HCT116 (cell line): ENCODE results near the gene PKD2. TPM values are rescaled to one million over a fixed set of nuclear protein-coding genes. Genes with fewer than 3 reads are reported as not detected.

Source experiments
- ATAC-seq: fragments of 200-7000 bp; cut with Tn5 transposase; 2 replicates; pipeline ENCODE4 v1.9.1; 2020; ENCODE audit warnings: mild to moderate bottlenecking, moderate library complexity
- BruUV-seq: library from RNA; stranded (reverse); fragments of 400-500 nt; replicated peaks from 2 replicates; lab custom pipeline; 2021; lab: Mats Ljungman, UMichigan
- CTCF ChIA-PET: fragments of 300-600 bp; sonication (Branson Sonifier 250); formaldehyde crosslinking; loops from one replicate; lab custom pipeline; 2021; ENCODE audit warnings: antibody characterized with exemption; lab: Charles Lee
- POLR2A ChIA-PET: fragments of 300-600, 350-600 bp; sonication (Branson Sonifier 250); formaldehyde crosslinking; loops from one replicate; lab custom pipeline; 2021; ENCODE audit warnings: antibody characterized with exemption; lab: Charles Lee
- RAD21 ChIA-PET, 2 experiments: fragments of 300-600 bp; sonication (Branson Sonifier 250); formaldehyde crosslinking; loops; one replicate each; lab custom pipeline; 2023; ENCODE audit warnings: low total read pairs in 2 of 2; ENCODE audit not compliant: uncharacterized antibody in 2 of 2, unreplicated experiment in 2 of 2, low non-redundant PET in 1 of 2; lab: Charles Lee
- DNase-seq: peaks from one replicate; pipeline ENCODE4 v3.0.0-alpha.2; 2010; ENCODE audit warnings: low read depth, low spot score
- H2AFZ ChIP-seq: fragments of 200-600 bp; shearing (Covaris generic), sonication (generic); 2 replicates; pipeline ENCODE4 v1.6.1; 2017; ENCODE audit warnings: low read depth, mixed run types, mixed read lengths, antibody characterized with exemption, low read length; ENCODE audit not compliant: poor library complexity, severe bottlenecking
- H3K27ac ChIP-seq: 2 replicates; pipeline ENCODE4 v1.5.1; 2012; ENCODE audit warnings: low read depth, low read length
- H3K27me3 ChIP-seq: fragments of 200-600 bp; sonication (generic); 2 replicates; pipeline ENCODE4 v1.6.1; 2016; ENCODE audit warnings: mixed run types, low read length, mixed read lengths; ENCODE audit not compliant: insufficient read depth
- H3K36me3 ChIP-seq, 2 experiments: fragments of 200-500 bp in 1 of 2; fragments of 200-600 bp in 1 of 2; sonication (Bioruptor generic) in 1 of 2; sonication (generic) in 1 of 2; 2 replicates each; pipeline versions ENCODE4 v1.5.1 to v1.6.1; 2014 to 2016; ENCODE audit warnings: low read length in 2 of 2, inconsistent platforms in 1 of 2, mixed read lengths in 1 of 2, mixed run types in 1 of 2; ENCODE audit not compliant: insufficient read depth in 2 of 2, control insufficient read depth in 1 of 2
- H3K4me1 ChIP-seq, 2 experiments: fragments of 200-600 bp in 1 of 2; sonication (generic) in 1 of 2; 2 replicates each; pipeline versions ENCODE4 v1.5.1 to v1.6.1; 2012 to 2017; ENCODE audit warnings: low read length in 2 of 2, inconsistent platforms in 1 of 2, mild to moderate bottlenecking in 1 of 2, mixed read lengths in 1 of 2, mixed run types in 1 of 2, moderate library complexity in 1 of 2; ENCODE audit not compliant: insufficient read depth in 2 of 2, control insufficient read depth in 1 of 2
- H3K4me2 ChIP-seq: fragments of 200-600 bp; sonication (generic); 2 replicates; pipeline ENCODE4 v1.6.1; 2017; ENCODE audit warnings: mixed run types, low read length, mixed read lengths
- H3K4me3 ChIP-seq, 2 experiments: fragments of 200-600 bp in 1 of 2; sonication (generic) in 1 of 2; replicated peaks in 1 of 2; 2 replicates each; pipeline ENCODE4 v1.5.1; 2011 to 2016; ENCODE audit warnings: low read length in 2 of 2, control low read depth in 1 of 2, low read depth in 1 of 2, mild to moderate bottlenecking in 1 of 2, mixed read lengths in 1 of 2, mixed run types in 1 of 2
- H3K79me2 ChIP-seq: fragments of 200-600 bp; sonication (generic); 2 replicates; pipeline ENCODE4 v1.6.1; 2017; ENCODE audit warnings: mild to moderate bottlenecking, mixed run types, low read length, moderate library complexity, mixed read lengths; ENCODE audit not compliant: insufficient read depth
- H3K9ac ChIP-seq: fragments of 200-600 bp; sonication (generic); 2 replicates; pipeline ENCODE4 v1.6.1; 2016; ENCODE audit warnings: low read length, mixed read lengths
- H3K9me2 ChIP-seq: fragments of 200-600 bp; sonication (generic), shearing (Covaris generic); 2 replicates; pipeline ENCODE4 v1.6.1; 2017; ENCODE audit warnings: mixed run types, mild to moderate bottlenecking, moderate library complexity; ENCODE audit not compliant: insufficient read depth
- H3K9me3 ChIP-seq, 2 experiments: fragments of 200-500 bp in 1 of 2; fragments of 200-600 bp in 1 of 2; sonication (Bioruptor generic) in 1 of 2; sonication (generic) in 1 of 2; 2 replicates each; pipeline ENCODE4 v1.6.1; 2014 to 2017; ENCODE audit warnings: low read length in 2 of 2, mixed read lengths in 2 of 2, inconsistent platforms in 1 of 2, low read depth in 1 of 2, mild to moderate bottlenecking in 1 of 2, mixed run types in 1 of 2, moderate library complexity in 1 of 2; ENCODE audit not compliant: control insufficient read depth in 1 of 2, insufficient read depth in 1 of 2
- H4K20me1 ChIP-seq: fragments of 200-600 bp; sonication (generic), shearing (Covaris generic); 2 replicates; pipeline ENCODE4 v1.6.1; 2017; ENCODE audit warnings: mixed run types, mild to moderate bottlenecking, moderate library complexity; ENCODE audit not compliant: insufficient read depth
- EGR1 ChIP-seq: IDR thresholded peaks from 2 replicates; pipeline ENCODE4 v1.6.1; 2012; ENCODE audit warnings: low read depth
- FOSL1 ChIP-seq: IDR thresholded peaks from 2 replicates; pipeline ENCODE4 v1.6.1; 2012; ENCODE audit warnings: low read depth
- POLR2AphosphoS5 ChIP-seq: IDR thresholded peaks from 2 replicates; pipeline ENCODE4 v1.6.1; 2011; ENCODE audit warnings: mild to moderate bottlenecking, low read depth, low read length, moderate library complexity
- TCF7L2 ChIP-seq: IDR thresholded peaks from 2 replicates; pipeline ENCODE4 v1.7.0; 2011; ENCODE audit warnings: borderline replicate concordance, inconsistent platforms; ENCODE audit not compliant: insufficient read depth, insufficient read length; ENCODE audit errors: extremely low read depth
- intact Hi-C: fragments of 100-400 bp; cut with micrococcal nuclease; formaldehyde crosslinking; loops from 2 replicates; pipeline ENCODE4 v1.10.0; 2022
- total RNA-seq: library from RNA; stranded (reverse); gene quantifications from one replicate; pipeline ENCODE4 v1.2.1, GENCODE V29; 2021; ENCODE audit not compliant: unreplicated experiment

Gene PKD2
- total RNA-seq, 1 experiment from 2014 or later = 10.1 TPM

- Histone ChIP-seq H3K27ac (no peak overlapping the region), H2AFZ (no peak overlapping the region), H4K20me1 (no peaks in the 10 kb centered on the region), H3K36me3 (peaks cover 14 to 17% of the 10 kb centered on the region in 2 experiments; a peak in 3 of 4 replicates), H3K4me2 (no peak overlapping the region), H3K4me3 (no peak overlapping the region), H3K4me1 (no peaks in the 10 kb centered on the region), H3K9me3 (no peaks in the 10 kb centered on the region; a peak in 1 of 4 replicates), H3K9me2 (no peaks in the 10 kb centered on the region), H3K27me3 (no peaks in the 10 kb centered on the region)
- BruUV-seq = no TSS peak
- CTCF ChIA-PET = interaction anchor here (0.6 kb wide), 1 partner anchor 128 kb away, joined by 3 read pairs; no protein-coding TSS in a partner anchor
- POLR2A ChIA-PET = no interaction called here
- RAD21 ChIA-PET = no interaction called here
- ATAC-seq = no peak
- DNase-seq = no peak
- intact Hi-C loops = no loop called here
- TF ChIP-seq FOSL1 (no peak), TCF7L2 (no peak)
- TF ChIP-seq, all 23 proteins: peak for 0
- no peaks in the 10 kb centered on the region for H3K79me2 ChIP-seq
- H3K9ac ChIP-seq = no peak overlapping the region
Measured at GRCh38 chr4:88070031-88070430, 62.6 kb downstream of the PKD2 start.

- TF ChIP-seq POLR2AphosphoS5 (no peak), EGR1 (no peak)
- POLR2A ChIA-PET = no interaction called here
- intact Hi-C loops = no loop called here
Measured at GRCh38 chr4:88075336-88075735, 67.9 kb downstream of the PKD2 start.

More at GRCh38 chr4:88075336-88075735, 67.9 kb downstream of the PKD2 start:
- Histone ChIP-seq H3K36me3 (peaks cover 0 to 9% of the 10 kb centered on the region in 2 experiments; a peak in 2 of 4 replicates), H3K9me2 (no peaks in the 10 kb centered on the region), H3K9me3 (no peaks in the 10 kb centered on the region), H3K79me2 (no peaks in the 10 kb centered on the region), H3K4me1 (no peaks in the 10 kb centered on the region), H3K9ac (no peak overlapping the region), H3K27me3 (no peaks in the 10 kb centered on the region), H2AFZ (no peak overlapping the region), H3K27ac (no peak overlapping the region), H4K20me1 (no peaks in the 10 kb centered on the region), H3K4me3 (no peak overlapping the region), H3K4me2 (no peak overlapping the region)
- DNase-seq (no peak), ATAC-seq (no peak)
- ChIA-PET RAD21 (no interaction called here), CTCF (no interaction called here)
- BruUV-seq = no TSS peak
